K562 (cell line): ENCODE results near the gene CST3. TPM values are rescaled to one million over a fixed set of nuclear protein-coding genes. Genes with fewer than 3 reads are reported as not detected.

ENCODE experiments used
- ATAC-seq: fragments of 200-7000 bp; cut with Tn5 transposase; 3 replicates; pipeline ENCODE4 v1.9.1; 2020; ENCODE audit warnings: moderate library complexity
- BruUV-seq: library from RNA; stranded (reverse); fragments of 400-500 nt; replicated peaks from 2 replicates; lab custom pipeline; 2021; lab: Mats Ljungman, UMichigan
- CTCF ChIA-PET: fragments of 300-600 bp; formaldehyde crosslinking; extraction: SDS; loops from one replicate; lab custom pipeline; 2021; ENCODE audit warnings: low intra/inter-chr PET ratio; lab: Yijun Ruan, JAX
- POLR2A ChIA-PET: fragments of 300-600, 350-650 bp; sonication (Branson Sonifier 250); formaldehyde crosslinking; extraction: SDS; loops from one replicate; lab custom pipeline; 2021; ENCODE audit warnings: antibody characterized with exemption, inconsistent platforms; lab: Yijun Ruan, JAX
- DNase-seq, 4 experiments: peaks; one replicate each; pipeline versions ENCODE4 v3.0.0 to v3.0.0-alpha.2; 2011 to 2018; ENCODE audit warnings: low spot score in 3 of 4, mixed read lengths in 3 of 4; ENCODE audit errors: extremely low read depth in 1 of 4
- FAIRE-seq: peaks from 2 replicates; lab custom pipeline; 2011; peaks lifted over from hg19 to GRCh38; lab: Jason Lieb, UNC
- H2AFZ ChIP-seq: 2 replicates; pipeline ENCODE4 v1.6.0; 2011; ENCODE audit warnings: low read depth, low read length, control low read depth, inconsistent platforms
- H3K27ac ChIP-seq: fragments of 200-600 bp; 3 replicates; pipeline ENCODE4 v1.8.0; 2011; ENCODE audit warnings: low read depth, mild to moderate bottlenecking, control low read depth, inconsistent platforms, low read length, moderate library complexity, mixed read lengths; ENCODE audit errors: extremely low read depth
- H3K27me3 ChIP-seq, 2 experiments: fragments of 300-600 bp in 1 of 2; 2 replicates in 1 of 2; 3 replicates in 1 of 2; pipeline versions ENCODE4 v1.6.0 to v1.8.0; 2011; ENCODE audit warnings: inconsistent platforms in 2 of 2, low read length in 2 of 2, mild to moderate bottlenecking in 1 of 2, mixed read lengths in 1 of 2, moderate library complexity in 1 of 2; ENCODE audit not compliant: control insufficient read depth in 2 of 2, insufficient read depth in 2 of 2
- H3K36me3 ChIP-seq: fragments of 300-600 bp; 3 replicates; pipeline ENCODE4 v1.8.0; 2011; ENCODE audit warnings: mild to moderate bottlenecking, low read length, inconsistent platforms; ENCODE audit not compliant: control insufficient read depth, insufficient read depth
- H3K4me1 ChIP-seq, 2 experiments: fragments of 200-600 bp in 1 of 2; replicated peaks in 1 of 2; 2 replicates in 1 of 2; 3 replicates in 1 of 2; pipeline versions ENCODE4 v1.5.1 to v1.8.0; 2011; ENCODE audit warnings: inconsistent platforms in 2 of 2, low read length in 2 of 2, mild to moderate bottlenecking in 1 of 2, mixed read lengths in 1 of 2, moderate library complexity in 1 of 2; ENCODE audit not compliant: control insufficient read depth in 2 of 2, insufficient read depth in 2 of 2
- H3K4me2 ChIP-seq: 2 replicates; pipeline ENCODE4 v1.6.1; 2011; ENCODE audit warnings: low read length, control low read depth, inconsistent platforms, mixed read lengths; ENCODE audit not compliant: insufficient read depth
- H3K4me3 ChIP-seq: fragments of 200-600 bp; sonication (generic), shearing (Covaris generic); 2 replicates; pipeline ENCODE4 v1.5.1; 2016; ENCODE audit warnings: control low read depth, inconsistent platforms
- H3K79me2 ChIP-seq: fragments of 200-600 bp; 3 replicates; pipeline ENCODE4 v1.8.0; 2011; ENCODE audit warnings: low read length, inconsistent platforms; ENCODE audit not compliant: control insufficient read depth, insufficient read depth
- H3K9ac ChIP-seq, 2 experiments: 2 replicates each; pipeline versions ENCODE4 v1.6.0 to v1.6.1; 2011; ENCODE audit warnings: low read depth in 2 of 2, low read length in 2 of 2, control low read depth in 1 of 2, inconsistent platforms in 1 of 2, mild to moderate bottlenecking in 1 of 2, mixed read lengths in 1 of 2; ENCODE audit not compliant: insufficient read depth in 1 of 2
- H3K9me1 ChIP-seq: one replicate; pipeline ENCODE4 v1.6.0; 2011; ENCODE audit warnings: inconsistent platforms, mild to moderate bottlenecking, low read length, moderate library complexity; ENCODE audit not compliant: control insufficient read depth, insufficient read depth
- H3K9me3 ChIP-seq: replicated peaks from 2 replicates; pipeline ENCODE4 v1.5.1; 2011; ENCODE audit warnings: low read depth, low read length, inconsistent platforms; ENCODE audit not compliant: control insufficient read depth, insufficient read depth
- H4K20me1 ChIP-seq: replicated peaks from 2 replicates; pipeline ENCODE4 v1.6.1; 2011; ENCODE audit warnings: low read length, inconsistent platforms, mixed read lengths; ENCODE audit not compliant: control insufficient read depth, insufficient read depth
- DACH1 ChIP-seq: fragments of 450-650 bp; IDR thresholded peaks from 2 replicates; pipeline ENCODE4 v1.6.1; 2018; ENCODE audit not compliant: partially characterized antibody
- DNMT1 ChIP-seq: fragments of 450-650 bp; IDR thresholded peaks from 2 replicates; pipeline ENCODE4 v1.6.1; 2016; ENCODE audit warnings: antibody characterized with exemption, mild to moderate bottlenecking
- GTF2E2 ChIP-seq: fragments of 200-800 bp; sonication (Bioruptor generic); IDR thresholded peaks from 2 replicates; pipeline ENCODE4 v1.6.1; 2016; ENCODE audit warnings: missing genetic modification characterization, missing compliant biosample characterization
- HMGN3 ChIP-seq: IDR thresholded peaks from 2 replicates; pipeline ENCODE4 v1.6.1; 2011; ENCODE audit warnings: borderline replicate concordance, low read depth, mild to moderate bottlenecking, mixed read lengths, low read length; ENCODE audit not compliant: insufficient read length; ENCODE audit errors: extremely low read depth
- HSF4 ChIP-seq: fragments of 250-450 bp; sonication (Bioruptor Pico); IDR thresholded peaks from 2 replicates; pipeline ENCODE4 v2.1.2; 2022; ENCODE audit warnings: mild to moderate bottlenecking, moderate library complexity, borderline replicate concordance
- L3MBTL2 ChIP-seq: fragments of 450-650 bp; IDR thresholded peaks from 2 replicates; pipeline ENCODE4 v1.6.1; 2016; ENCODE audit warnings: mild to moderate bottlenecking, moderate library complexity
- SP1 ChIP-seq: sonication (generic); formaldehyde crosslinking; IDR thresholded peaks from 2 replicates; pipeline ENCODE4 v1.8.1; 2022; ENCODE audit warnings: mild to moderate bottlenecking, missing genetic modification reagents
- SREBF2 ChIP-seq: sonication (generic); formaldehyde crosslinking; IDR thresholded peaks from 2 replicates; pipeline ENCODE4 v1.4.0; 2020; ENCODE audit warnings: mild to moderate bottlenecking, missing genetic modification reagents
- ZBTB1 ChIP-seq: sonication (generic); formaldehyde crosslinking; IDR thresholded peaks from 2 replicates; pipeline ENCODE4 v1.8.1; 2023; ENCODE audit warnings: missing genetic modification reagents, low read depth, mild to moderate bottlenecking, borderline replicate concordance
- ZNF785 ChIP-seq: fragments of 250-450 bp; sonication (Bioruptor Pico); IDR thresholded peaks from 2 replicates; pipeline ENCODE4 v1.4.0; 2020; ENCODE audit warnings: mild to moderate bottlenecking
- WGBS: fragments of 100-300 bp; shearing (Covaris generic); methylation state at CpG from one replicate; pipeline ENCODE4 v1.1.6; 2016; ENCODE audit warnings: low coverage, mixed read lengths; ENCODE audit not compliant: insufficient coverage; ENCODE audit errors: missing lambda C conversion rate; 5-methylcytosine and 5-hydroxymethylcytosine counted together
- in situ Hi-C: fragments of 300-500 bp; cut with MboI; formaldehyde crosslinking; loops from 4 replicates; pipeline ENCODE4 v1.15.0; 2018; ENCODE audit warnings: inconsistent platforms, mixed read lengths
- intact Hi-C: fragments of 100-400 bp; cut with micrococcal nuclease; formaldehyde crosslinking; loops from 2 replicates; pipeline ENCODE4 v1.14.2; 2022
- polyA plus RNA-seq, 8 experiments: library from polyadenylated mRNA; depleted of rRNA in 4 of 8; stranded (reverse) in 5 of 8; unstranded in 3 of 8; fragments of >200 nt; fragmentation: Nextera tagmentation in 2 of 8; fragmentation: Illumina TruSeq in 1 of 8; extraction: Ambion mirVana in 2 of 8; extraction: Trizol in 1 of 8; gene quantifications; 2 replicates each; pipeline versions ENCODE4 v1.2.1 to v1.2.3, GENCODE V29; 2011 to 2014; ENCODE audit warnings: inconsistent platforms in 1 of 8, missing spikeins in 1 of 8
- total RNA-seq, 7 experiments: library from RNA; depleted of rRNA in 6 of 7; stranded (reverse); fragments of >200 nt in 6 of 7; fragmentation: Illumina TruSeq in 2 of 7; extraction: Trizol in 2 of 7; gene quantifications; 2 replicates each; pipeline versions ENCODE4 v1.2.1 to v1.2.3, GENCODE V29; 2011 to 2021; ENCODE audit warnings: low replicate concordance in 1 of 7
- TF ChIP-seq, protein P1 (sequence below): fragments of 250-450 bp; sonication (Bioruptor Pico); IDR thresholded peaks from 2 replicates; pipeline ENCODE4 v1.6.1; 2021; ENCODE audit warnings: mild to moderate bottlenecking
- TF ChIP-seq, protein P2 (sequence below): fragments of 450-650 bp; formaldehyde crosslinking; conservative IDR thresholded peaks from 2 replicates; pipeline ENCODE4 v1.4.0; 2022; ENCODE audit warnings: mild to moderate bottlenecking, missing genetic modification characterization

Gene CST3
- total and polyA plus RNA-seq, 9 of the 15 experiments (the other 6 are each of a cell fraction or from before 2014, with no cell fraction given): 8.7 to 113 (median 48.5) TPM

DNA sequence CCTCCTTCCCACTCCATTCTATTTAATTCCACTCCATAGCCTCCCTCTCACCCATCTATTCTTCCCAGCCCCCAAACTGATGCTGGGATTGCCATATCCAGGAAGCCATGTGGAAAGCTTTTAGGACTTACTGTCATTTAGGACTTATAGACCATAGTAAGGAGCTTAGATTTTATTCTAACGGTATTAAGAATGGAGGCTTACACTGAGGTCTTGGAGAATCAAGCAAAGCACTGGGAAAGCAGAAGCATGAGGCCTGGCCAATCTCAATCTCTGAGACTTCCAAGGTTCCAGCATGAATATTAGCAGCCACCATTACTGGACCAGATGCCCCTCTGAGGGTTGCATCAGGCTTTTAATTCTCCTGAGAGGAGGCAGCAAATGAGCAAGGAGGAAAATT is 33.4 kb downstream of the CST3 start:
- no peaks in the 10 kb centered on the region for H3K9me3 ChIP-seq
- no TSS peak for BruUV-seq
- in situ Hi-C loops: no loop called here
- H3K4me3 ChIP-seq: no peak overlapping the region
- H3K4me1 ChIP-seq: no peaks in the 10 kb centered on the region; a peak in 1 of 5 replicates
- POLR2A ChIA-PET: no interaction called here
- WGBS: 0% methylated on average over 1 of the region's 1 CpG
- intact Hi-C loops: no loop called here
- no peak overlapping the region for H3K9ac ChIP-seq
- H3K4me2 ChIP-seq: no peak overlapping the region
- peaks cover 6% of the 10 kb centered on the region; the same call in 1 of the 2 replicates for H4K20me1 ChIP-seq
- H3K36me3 ChIP-seq: no peaks in the 10 kb centered on the region
- H3K9me1 ChIP-seq: no peaks in the 10 kb centered on the region
- CTCF ChIA-PET: no interaction called here
- DNase-seq (no peak), ATAC-seq (no peak), FAIRE-seq (no peak)
- no peak overlapping the region for H3K27ac ChIP-seq
- no peak for TF ChIP-seq ZBTB1 (CRISPR knock-in tag)
- no peak for TF ChIP-seq L3MBTL2
- TF ChIP-seq DACH1: no peak
- TF ChIP-seq SP1 (CRISPR knock-in tag): no peak
- TF ChIP-seq, protein P1, sequence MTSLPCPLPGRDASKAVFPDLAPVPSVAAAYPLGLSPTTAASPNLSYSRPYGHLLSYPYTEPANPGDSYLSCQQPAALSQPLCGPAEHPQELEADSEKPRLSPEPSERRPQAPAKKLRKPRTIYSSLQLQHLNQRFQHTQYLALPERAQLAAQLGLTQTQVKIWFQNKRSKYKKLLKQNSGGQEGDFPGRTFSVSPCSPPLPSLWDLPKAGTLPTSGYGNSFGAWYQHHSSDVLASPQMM (CRISPR knock-in tag): no peak
- TF ChIP-seq HMGN3: no peak
- TF ChIP-seq HSF4 (CRISPR knock-in tag): no peak
- TF ChIP-seq SREBF2 (CRISPR knock-in tag): no peak
- TF ChIP-seq, protein P2, sequence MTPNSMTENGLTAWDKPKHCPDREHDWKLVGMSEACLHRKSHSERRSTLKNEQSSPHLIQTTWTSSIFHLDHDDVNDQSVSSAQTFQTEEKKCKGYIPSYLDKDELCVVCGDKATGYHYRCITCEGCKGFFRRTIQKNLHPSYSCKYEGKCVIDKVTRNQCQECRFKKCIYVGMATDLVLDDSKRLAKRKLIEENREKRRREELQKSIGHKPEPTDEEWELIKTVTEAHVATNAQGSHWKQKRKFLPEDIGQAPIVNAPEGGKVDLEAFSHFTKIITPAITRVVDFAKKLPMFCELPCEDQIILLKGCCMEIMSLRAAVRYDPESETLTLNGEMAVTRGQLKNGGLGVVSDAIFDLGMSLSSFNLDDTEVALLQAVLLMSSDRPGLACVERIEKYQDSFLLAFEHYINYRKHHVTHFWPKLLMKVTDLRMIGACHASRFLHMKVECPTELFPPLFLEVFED (CRISPR knock-in tag): no peak
- no peak for TF ChIP-seq GTF2E2 (tag)
- TF ChIP-seq ZNF785 (CRISPR knock-in tag): no peak
- TF ChIP-seq DNMT1: no peak
- H3K27me3 ChIP-seq: peaks cover 0 to 4% of the 10 kb centered on the region in 2 experiments; a peak in 1 of 5 replicates
- H2AFZ ChIP-seq: no peak overlapping the region
- H3K79me2 ChIP-seq: no peaks in the 10 kb centered on the region
